Skeletal muscle tissue (tissue), 4 donors: Measurements from ENCODE around the gene CYTH4. TPM values are rescaled to one million over a fixed set of nuclear protein-coding genes. Genes with fewer than 3 reads are reported as not detected.
"Not testable (repeated sequence)": the region's sequence is repeated elsewhere in the genome, so short reads cannot be mapped to it uniquely, and the experiment has no call there.

ENCODE experiments used
- H3K27ac ChIP-seq: one replicate; pipeline ENCODE4 v1.7.0; 2013; ENCODE audit warnings: mild to moderate bottlenecking, low read depth, low read length, inconsistent platforms
- H3K27me3 ChIP-seq, 3 donors: one replicate each; pipeline ENCODE4 v1.7.0; 2013; ENCODE audit warnings: low read length in 3 of 3; ENCODE audit not compliant: control insufficient read depth in 3 of 3, insufficient read depth in 3 of 3
- H3K36me3 ChIP-seq, 3 donors: one replicate each; pipeline ENCODE4 v1.7.0; 2013; ENCODE audit warnings: low read length in 3 of 3; ENCODE audit not compliant: control insufficient read depth in 3 of 3, insufficient read depth in 3 of 3
- H3K4me1 ChIP-seq, 3 donors: one replicate each; pipeline ENCODE4 v1.7.0; 2013; ENCODE audit warnings: low read length in 3 of 3, mild to moderate bottlenecking in 3 of 3; ENCODE audit not compliant: control insufficient read depth in 3 of 3, insufficient read depth in 3 of 3
- H3K4me3 ChIP-seq, 3 donors: one replicate each; pipeline ENCODE4 v1.7.0; 2013; ENCODE audit warnings: low read length in 3 of 3
- H3K9ac ChIP-seq, 3 donors: one replicate each; pipeline ENCODE4 v1.7.0; 2013; ENCODE audit warnings: low read length in 3 of 3, mild to moderate bottlenecking in 3 of 3, moderate library complexity in 2 of 3, low read depth in 1 of 3
- H3K9me3 ChIP-seq, 3 donors: one replicate each; pipeline ENCODE4 v1.7.0; 2013; ENCODE audit warnings: low read length in 3 of 3; ENCODE audit not compliant: control insufficient read depth in 3 of 3
- total RNA-seq: library from RNA; depleted of rRNA; stranded (reverse); fragments of >200 nt; gene quantifications from one replicate; pipeline ENCODE4 v1.2.3, GENCODE V29; 2014
- donor health status: Osteomylitis.

CYTH4 gene
- total RNA-seq, 1 donor from 2014 or later, result 12.0 TPM

- H3K9me3 ChIP-seq, H3K4me3 ChIP-seq, H3K9ac ChIP-seq, H3K4me1 ChIP-seq, H3K36me3 ChIP-seq, H3K27ac ChIP-seq: not testable (repeated sequence)
- H3K27me3 ChIP-seq, result peaks cover 15 to 30% (median 16%) of the 10 kb centered on the region in 3 donors
Measured at GRCh38 chr22:37251836-37252235, 30.5 kb upstream of the CYTH4 start.

GRCh38 chr22:37253126-37253660 lies 29.1 kb upstream of the CYTH4 start:
- Histone ChIP-seq H3K27ac (no peak overlapping the region), H3K4me1 (no peaks in the 10 kb centered on the region), H3K27me3 (peaks cover 24 to 41% (median 26%) of the 10 kb centered on the region in 3 donors), H3K36me3 (no peaks in the 10 kb centered on the region), H3K4me3 (no peak overlapping the region), H3K9me3 (no peaks in the 10 kb centered on the region), H3K9ac (no peak overlapping the region)

GRCh38 chr22:37254209-37254866 lies 28.0 kb upstream of the CYTH4 start:
- no peak overlapping the region for H3K9ac ChIP-seq
- peaks cover 35 to 52% (median 37%) of the 10 kb centered on the region in 3 donors for H3K27me3 ChIP-seq
- no peaks in the 10 kb centered on the region for H3K9me3 ChIP-seq
- H3K4me1 ChIP-seq, result no peaks in the 10 kb centered on the region
- no peak overlapping the region for H3K27ac ChIP-seq
- H3K36me3 ChIP-seq, result no peaks in the 10 kb centered on the region
- no peak overlapping the region for H3K4me3 ChIP-seq

GRCh38 chr22:37254867-37255233 lies 27.5 kb upstream of the CYTH4 start:
- no peak overlapping the region for H3K4me3 ChIP-seq
- H3K9ac ChIP-seq, result no peak overlapping the region
- H3K27ac ChIP-seq, result no peak overlapping the region
- peaks cover 40 to 54% (median 42%) of the 10 kb centered on the region in 3 donors for H3K27me3 ChIP-seq
- H3K9me3 ChIP-seq, result no peaks in the 10 kb centered on the region
- no peaks in the 10 kb centered on the region for H3K4me1 ChIP-seq
- H3K36me3 ChIP-seq, result no peaks in the 10 kb centered on the region

- Histone ChIP-seq H3K27ac (no peak overlapping the region), H3K4me3 (no peak overlapping the region), H3K9ac (no peak overlapping the region), H3K27me3 (peaks cover 47 to 52% (median 49%) of the 10 kb centered on the region in 3 donors), H3K4me1 (peaks cover 0 to under 1% (median 0%) of the 10 kb centered on the region in 3 donors), H3K36me3 (no peaks in the 10 kb centered on the region), H3K9me3 (no peaks in the 10 kb centered on the region)
Measured at GRCh38 chr22:37255558-37256006, 26.7 kb upstream of the CYTH4 start.

- Histone ChIP-seq H3K27me3 (peaks cover 51 to 57% (median 53%) of the 10 kb centered on the region in 3 donors), H3K4me1 (peaks cover 0 to 6% (median 0%) of the 10 kb centered on the region in 3 donors), H3K9ac (no peak overlapping the region), H3K9me3 (no peaks in the 10 kb centered on the region), H3K4me3 (no peak overlapping the region), H3K36me3 (no peaks in the 10 kb centered on the region), H3K27ac (no peak overlapping the region)
Measured at GRCh38 chr22:37256075-37256726, 26.1 kb upstream of the CYTH4 start.

GRCh38 chr22:37258005-37258752 lies 24.1 kb upstream of the CYTH4 start:
- Histone ChIP-seq H3K27ac (no peak overlapping the region), H3K36me3 (no peaks in the 10 kb centered on the region), H3K4me1 (peaks cover 0 to 6% (median 0%) of the 10 kb centered on the region in 3 donors), H3K4me3 (no peak overlapping the region), H3K27me3 (peaks cover 56 to 65% (median 58%) of the 10 kb centered on the region in 3 donors), H3K9me3 (no peaks in the 10 kb centered on the region), H3K9ac (no peak overlapping the region)

- no peak overlapping the region for H3K27ac ChIP-seq
- no peaks in the 10 kb centered on the region for H3K36me3 ChIP-seq
- no peak overlapping the region for H3K4me3 ChIP-seq
- H3K4me1 ChIP-seq, result peaks cover 0 to 6% (median 0%) of the 10 kb centered on the region in 3 donors
- peaks cover 56 to 67% (median 58%) of the 10 kb centered on the region in 3 donors for H3K27me3 ChIP-seq
- H3K9ac ChIP-seq, result no peak overlapping the region
- no peaks in the 10 kb centered on the region for H3K9me3 ChIP-seq
Measured at GRCh38 chr22:37258753-37259401, 23.4 kb upstream of the CYTH4 start.

- no peak overlapping the region for H3K9ac ChIP-seq
- H3K36me3 ChIP-seq, result no peaks in the 10 kb centered on the region
- peaks cover 0 to 6% (median 0%) of the 10 kb centered on the region in 3 donors for H3K4me1 ChIP-seq
- no peak overlapping the region for H3K4me3 ChIP-seq
- H3K9me3 ChIP-seq, result peaks cover 3 to 7% (median 5%) of the 10 kb centered on the region in 3 donors
- H3K27me3 ChIP-seq, result peaks cover 55 to 73% (median 64%) of the 10 kb centered on the region in 3 donors
- H3K27ac ChIP-seq, result no peak overlapping the region
Measured at GRCh38 chr22:37259540-37260029, 22.7 kb upstream of the CYTH4 start.
